Neural progenitor cell (in vitro differentiated cells): ENCODE measurements around the gene E2F3.

Experiments used
- EZH2 ChIP-seq: fragments of 200-600 bp; sonication (generic); IDR thresholded peaks from 2 replicates; pipeline ENCODE4 v1.6.1; 2017; ENCODE audit warnings: antibody characterized with exemption, mild to moderate bottlenecking, moderate library complexity
- EZH2phosphoT487 ChIP-seq: fragments of 200-600 bp; sonication (generic); IDR thresholded peaks from 2 replicates; pipeline ENCODE4 v1.6.1; 2017; ENCODE audit warnings: antibody characterized with exemption
- TF ChIP-seq, protein P1 (sequence below): fragments of 200-600 bp; sonication (generic); IDR thresholded peaks from 2 replicates; pipeline ENCODE4 v1.5.1; 2017; ENCODE audit warnings: antibody characterized with exemption, mild to moderate bottlenecking

DNA sequence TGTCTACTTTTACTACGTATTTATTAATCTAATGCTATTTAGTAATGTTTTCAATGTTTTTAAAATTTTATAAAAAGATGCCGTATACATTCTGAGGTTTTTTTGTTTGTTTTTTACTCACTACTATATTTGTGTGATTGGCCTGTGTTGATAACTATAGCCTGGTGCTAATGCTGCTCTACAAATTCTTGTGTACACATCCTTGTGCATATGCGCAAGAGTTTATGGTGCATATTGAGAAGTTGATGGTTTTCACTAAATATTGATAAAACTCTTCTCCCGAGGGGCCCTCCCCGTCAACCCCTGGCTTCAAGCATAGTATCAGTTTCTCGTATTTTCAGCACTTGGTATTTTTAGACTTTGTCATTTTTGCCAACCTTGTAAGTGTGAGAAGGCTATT is 59.9 kb downstream of the E2F3 start:
- TF ChIP-seq, protein P1, sequence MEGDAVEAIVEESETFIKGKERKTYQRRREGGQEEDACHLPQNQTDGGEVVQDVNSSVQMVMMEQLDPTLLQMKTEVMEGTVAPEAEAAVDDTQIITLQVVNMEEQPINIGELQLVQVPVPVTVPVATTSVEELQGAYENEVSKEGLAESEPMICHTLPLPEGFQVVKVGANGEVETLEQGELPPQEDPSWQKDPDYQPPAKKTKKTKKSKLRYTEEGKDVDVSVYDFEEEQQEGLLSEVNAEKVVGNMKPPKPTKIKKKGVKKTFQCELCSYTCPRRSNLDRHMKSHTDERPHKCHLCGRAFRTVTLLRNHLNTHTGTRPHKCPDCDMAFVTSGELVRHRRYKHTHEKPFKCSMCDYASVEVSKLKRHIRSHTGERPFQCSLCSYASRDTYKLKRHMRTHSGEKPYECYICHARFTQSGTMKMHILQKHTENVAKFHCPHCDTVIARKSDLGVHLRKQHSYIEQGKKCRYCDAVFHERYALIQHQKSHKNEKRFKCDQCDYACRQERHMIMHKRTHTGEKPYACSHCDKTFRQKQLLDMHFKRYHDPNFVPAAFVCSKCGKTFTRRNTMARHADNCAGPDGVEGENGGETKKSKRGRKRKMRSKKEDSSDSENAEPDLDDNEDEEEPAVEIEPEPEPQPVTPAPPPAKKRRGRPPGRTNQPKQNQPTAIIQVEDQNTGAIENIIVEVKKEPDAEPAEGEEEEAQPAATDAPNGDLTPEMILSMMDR, result no peak
- no peak for TF ChIP-seq EZH2
- TF ChIP-seq EZH2phosphoT487, result no peak
